Occipital lobe (tissue), 2 donors: ENCODE data around the gene GPATCH2L. TPM values are rescaled to one million over a fixed set of nuclear protein-coding genes. Genes with fewer than 3 reads are reported as not detected.

ENCODE experiments used
- DNase-seq: peaks from one replicate; lab custom pipeline; 2025; lab: John Stamatoyannopoulos, UW
- total RNA-seq: library from RNA; depleted of rRNA; stranded (reverse); fragments of >200 nt; gene quantifications from one replicate; pipeline ENCODE4 v1.2.3, GENCODE V29; 2014

GPATCH2L gene
- total RNA-seq, 1 donor from 2014 or later = 112 TPM

DNA sequence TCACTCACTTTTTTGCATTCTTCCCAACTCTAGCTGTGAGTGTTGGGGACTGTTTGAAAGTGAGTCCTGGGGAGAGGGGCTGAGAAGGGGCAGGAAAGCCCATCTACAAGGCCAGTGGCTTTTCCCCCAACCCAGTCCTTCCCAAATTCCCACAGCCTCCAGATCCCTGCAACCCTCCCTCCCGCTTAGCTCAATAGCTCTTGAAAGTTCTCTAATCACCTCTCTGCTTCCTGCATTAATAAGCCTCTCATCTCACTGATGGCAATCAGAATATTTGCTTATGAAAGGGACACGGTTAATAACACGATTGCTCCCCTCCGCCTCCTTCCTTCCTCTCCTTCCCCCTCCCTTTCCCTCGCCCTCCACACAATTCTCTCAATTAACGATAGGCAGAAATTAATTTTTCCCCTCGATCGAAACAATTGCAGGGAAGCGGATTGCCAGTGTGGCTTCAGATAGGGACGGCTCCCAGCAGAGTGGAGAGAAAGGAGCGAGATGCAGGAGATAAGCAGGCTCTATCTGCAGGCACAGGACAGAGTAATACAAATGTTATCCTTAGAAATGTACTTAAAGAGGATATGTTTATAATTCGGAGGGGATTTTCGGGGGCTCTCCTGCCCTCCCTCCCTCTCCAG is 15.1 kb upstream of the GPATCH2L start:
- DNase-seq = no peak

DNA sequence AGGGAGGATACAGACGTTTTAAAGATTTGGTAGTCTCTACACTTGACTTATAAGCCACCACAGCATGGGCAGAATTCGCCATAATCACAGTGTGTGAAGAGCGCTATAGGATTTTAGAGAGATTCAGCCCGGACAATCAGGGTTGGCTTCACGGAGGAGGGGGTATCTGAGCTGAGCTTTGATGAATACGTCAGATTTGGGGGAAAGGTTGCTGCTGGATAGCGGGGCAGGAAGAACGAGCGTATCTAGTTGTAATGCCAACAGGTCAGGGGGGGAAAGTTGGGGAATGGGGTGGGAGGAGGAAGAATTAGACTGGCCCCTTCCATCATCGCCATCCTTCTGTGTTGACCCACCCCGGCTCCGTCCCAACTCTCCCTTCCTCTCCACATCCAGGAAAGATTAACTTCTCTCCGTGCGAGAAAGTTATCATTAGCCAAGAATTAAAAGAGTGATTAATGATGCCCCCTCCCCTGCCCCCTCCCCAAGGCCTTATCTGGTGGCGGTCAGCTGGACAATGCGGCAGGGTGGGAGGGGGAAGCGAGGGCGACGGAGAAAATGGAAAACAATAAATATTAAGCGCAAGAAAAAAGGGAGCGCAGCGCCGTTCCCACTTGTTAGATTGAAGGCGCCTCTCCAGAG is 13.5 kb upstream of the GPATCH2L start:
- no peak for DNase-seq

DNA sequence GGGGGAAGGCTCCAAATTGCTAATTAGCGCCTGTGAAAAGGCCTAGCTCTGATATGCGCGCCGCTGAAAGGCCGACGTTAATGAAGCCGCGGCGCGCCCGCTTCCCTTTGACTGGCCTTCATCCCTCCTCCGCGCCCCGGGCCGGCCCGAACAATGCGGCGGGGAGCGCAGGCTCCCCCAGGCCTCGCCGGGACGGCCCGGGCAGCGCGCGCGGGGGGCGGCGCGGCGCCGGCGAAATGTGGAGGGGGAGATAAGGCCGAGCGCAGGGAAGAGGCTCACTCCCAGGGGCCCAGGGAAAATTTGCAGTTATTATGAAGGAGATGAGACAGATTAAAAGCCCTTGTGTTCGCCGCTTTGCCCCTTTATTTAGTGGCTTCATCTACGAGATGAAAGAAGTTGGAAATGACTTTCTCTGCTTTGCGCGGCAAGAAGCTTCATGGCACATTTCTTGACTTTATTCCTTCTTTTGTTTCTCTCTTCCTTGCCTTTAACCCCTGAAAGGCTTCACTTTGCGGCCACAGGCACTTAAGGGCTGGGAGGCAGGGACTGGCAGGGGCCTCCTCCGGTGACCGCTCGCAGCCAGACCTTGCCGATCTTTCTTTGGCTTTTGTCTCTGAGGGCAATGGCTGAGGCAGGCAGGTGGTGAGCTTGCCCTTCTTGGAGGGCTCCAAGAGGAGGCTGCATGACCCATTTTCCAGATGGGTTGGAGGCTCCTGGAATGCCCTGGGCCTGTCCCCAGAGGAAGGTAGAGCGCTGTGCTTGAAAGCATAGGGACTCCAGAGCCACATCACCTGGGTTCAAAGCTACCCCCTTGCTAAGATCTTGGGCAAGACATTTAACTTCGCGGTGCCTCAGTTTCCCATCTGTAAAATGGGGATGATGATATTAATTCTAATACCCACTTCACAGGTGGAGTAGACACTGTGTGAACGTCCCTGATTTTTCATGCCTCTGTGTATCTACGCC is 12.7 kb upstream of the GPATCH2L start:
- DNase-seq = no peak

DNA sequence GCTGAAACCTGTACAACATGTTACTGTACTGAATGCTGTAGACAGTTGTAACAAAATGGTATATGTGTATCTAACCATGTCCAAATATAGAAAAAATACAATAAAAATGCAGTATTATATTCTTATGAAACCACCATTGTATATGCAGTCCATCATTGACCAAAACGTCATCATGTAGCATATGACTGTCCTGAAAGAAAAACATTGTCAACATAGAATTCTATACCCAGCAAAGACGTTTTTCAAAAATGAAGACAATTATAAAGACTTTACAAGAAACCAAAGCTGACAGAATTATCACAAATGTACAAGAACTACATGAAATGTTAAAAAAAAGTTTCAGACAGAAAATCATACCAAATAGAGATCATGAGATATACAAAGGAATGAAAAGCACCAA is 8.1 kb upstream of the GPATCH2L start:
- no peak for DNase-seq

DNA sequence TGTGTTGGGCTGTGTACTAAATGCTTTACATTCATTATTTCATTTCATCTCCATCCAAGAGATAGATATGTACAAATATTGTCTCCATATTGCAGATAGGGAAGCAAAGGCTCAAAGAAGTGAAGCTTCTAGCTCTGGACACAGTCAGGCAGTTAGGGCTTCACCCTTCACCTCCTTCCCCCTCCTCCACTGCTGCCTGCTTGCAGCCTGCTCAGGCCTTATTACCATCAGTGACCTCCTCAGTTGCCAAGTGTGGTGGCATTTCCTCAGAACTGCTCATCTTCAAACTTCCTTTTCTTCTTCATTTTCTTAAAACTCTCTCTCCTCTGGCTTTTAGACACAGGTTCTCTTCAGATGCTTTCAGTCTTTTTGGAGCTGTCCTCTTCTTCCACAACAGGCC is 4.7 kb upstream of the GPATCH2L start:
- DNase-seq = no peak

DNA sequence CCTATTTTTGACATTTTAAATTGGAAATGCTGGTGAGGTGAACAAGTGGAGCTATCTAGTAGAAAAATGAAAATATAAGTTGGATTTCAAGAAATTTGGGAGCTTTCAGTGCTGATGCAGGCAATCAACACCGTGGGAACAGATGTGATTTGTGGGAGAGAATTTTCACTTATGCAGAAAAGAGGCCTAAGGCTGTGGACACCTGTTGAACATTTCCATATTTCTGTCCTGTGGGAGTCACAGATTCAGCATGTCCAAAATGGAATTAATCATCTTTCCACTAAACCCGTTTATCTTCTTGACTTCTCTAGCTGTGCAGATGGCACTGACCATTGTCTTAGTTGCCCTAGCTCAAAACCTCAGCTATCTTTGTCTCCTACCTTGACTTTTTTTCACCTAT is 2.5 kb upstream of the GPATCH2L start:
- no peak for DNase-seq

DNA sequence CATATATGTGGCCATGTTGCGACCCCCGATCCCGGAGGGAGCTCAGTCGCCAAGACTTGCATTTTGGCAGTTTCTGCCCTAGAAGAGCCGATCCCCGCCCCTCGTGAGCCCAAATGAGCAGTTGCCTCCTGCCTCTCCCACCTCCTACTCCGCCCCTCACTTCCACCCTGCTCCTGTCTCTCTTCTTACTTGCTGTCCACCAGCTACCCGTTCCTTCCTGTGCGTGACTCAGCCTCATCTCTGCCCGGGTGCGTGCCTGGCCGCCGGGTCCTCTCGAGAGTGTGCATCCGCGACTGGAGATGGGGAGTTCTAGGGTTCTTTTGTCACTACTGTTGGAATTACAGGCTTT is 585 bp downstream of the GPATCH2L start:
- peak; percentile 40 for DNase-seq

DNA sequence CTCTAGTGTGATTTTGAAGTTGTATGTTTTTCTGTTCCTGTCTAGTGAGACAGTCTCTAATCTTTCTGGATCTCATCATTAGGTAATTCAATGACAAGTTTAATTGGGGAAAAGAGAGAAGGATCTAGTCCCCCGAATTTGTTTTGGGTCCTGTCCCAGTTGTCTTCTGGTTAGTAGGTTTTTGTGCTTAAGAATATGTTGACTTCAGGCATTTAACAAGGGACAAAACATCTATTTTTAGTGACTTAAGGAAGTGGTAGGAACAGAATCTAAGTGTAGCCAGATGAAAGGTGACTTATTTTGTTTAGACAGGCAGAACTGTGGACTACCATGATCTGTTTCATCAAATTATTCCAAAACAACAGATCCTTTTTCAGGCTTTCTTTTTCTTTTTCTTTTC is 2.2 kb downstream of the GPATCH2L start:
- no peak for DNase-seq

DNA sequence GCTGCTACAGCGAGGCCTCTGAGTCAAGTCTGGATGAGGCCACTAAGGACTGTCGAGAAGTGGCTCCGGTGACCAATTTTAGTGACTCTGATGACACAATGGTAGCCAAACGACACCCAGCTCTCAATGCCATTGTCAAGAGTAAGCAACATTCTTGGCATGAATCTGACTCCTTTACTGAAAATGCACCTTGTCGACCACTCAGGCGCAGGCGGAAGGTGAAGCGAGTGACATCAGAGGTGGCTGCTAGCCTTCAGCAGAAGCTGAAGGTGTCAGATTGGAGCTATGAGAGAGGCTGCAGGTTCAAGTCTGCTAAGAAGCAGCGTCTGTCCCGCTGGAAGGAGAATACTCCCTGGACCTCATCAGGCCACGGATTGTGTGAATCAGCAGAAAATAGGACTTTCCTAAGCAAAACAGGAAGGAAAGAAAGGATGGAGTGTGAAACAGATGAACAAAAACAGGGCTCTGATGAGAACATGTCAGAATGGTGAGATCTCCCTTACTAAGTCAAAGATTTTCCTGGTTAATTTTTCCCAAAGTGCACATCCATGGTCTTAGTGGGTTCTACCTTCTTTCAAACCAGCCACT is 2.9 kb downstream of the GPATCH2L start:
- DNase-seq = no peak

DNA sequence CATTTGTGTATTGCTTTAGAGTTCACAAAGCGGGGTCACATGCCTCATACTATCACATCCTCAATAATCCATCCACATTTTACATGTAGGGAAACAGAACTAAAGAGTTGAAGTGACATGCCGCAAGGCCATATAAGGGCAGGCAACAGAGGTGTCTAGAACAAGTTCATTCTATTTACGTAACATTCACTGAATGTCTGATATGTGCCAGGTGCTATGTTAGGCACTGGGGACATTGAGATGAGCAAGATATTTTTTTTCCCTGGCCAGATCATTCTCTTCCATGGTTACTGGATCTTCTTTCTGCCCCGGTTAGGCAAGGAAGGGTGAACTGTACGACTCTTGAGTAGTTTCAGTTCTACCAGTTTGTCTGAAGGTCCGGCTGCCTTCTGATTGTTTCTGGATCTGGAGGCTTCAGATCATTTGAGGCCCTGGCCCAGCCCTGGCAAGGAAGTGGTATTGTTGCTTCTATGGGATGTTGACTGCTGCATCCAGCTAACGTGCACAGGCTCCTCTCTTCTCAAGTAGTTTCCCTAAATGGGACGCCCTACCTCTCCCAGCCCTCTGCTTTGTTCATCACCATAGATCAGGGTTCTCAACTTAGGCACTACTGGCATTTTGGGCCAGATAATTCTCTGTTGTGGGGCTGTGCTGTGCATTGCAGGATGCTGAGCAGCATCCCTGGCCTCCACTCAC is 12.1 kb downstream of the GPATCH2L start:
- DNase-seq = no peak

DNA sequence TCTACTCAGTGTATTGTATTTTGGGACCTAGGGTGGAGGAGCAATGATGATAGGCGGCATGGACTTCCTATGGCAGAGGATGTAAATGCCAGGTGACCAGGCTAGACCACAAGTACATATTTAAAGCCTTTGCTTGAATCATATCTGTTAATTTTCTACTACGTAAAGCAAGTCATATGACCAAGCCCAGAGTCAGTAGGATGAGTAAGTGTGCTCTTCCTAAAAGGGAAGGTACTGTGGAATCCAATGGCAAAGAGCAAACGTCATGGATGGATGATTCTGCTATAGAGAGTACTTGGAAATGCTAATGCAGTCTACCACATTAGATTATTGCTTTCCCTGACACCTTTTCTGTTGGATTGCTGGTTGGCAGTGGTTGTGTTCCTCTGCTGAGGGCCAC is 16.8 kb downstream of the GPATCH2L start:
- DNase-seq = no peak

DNA sequence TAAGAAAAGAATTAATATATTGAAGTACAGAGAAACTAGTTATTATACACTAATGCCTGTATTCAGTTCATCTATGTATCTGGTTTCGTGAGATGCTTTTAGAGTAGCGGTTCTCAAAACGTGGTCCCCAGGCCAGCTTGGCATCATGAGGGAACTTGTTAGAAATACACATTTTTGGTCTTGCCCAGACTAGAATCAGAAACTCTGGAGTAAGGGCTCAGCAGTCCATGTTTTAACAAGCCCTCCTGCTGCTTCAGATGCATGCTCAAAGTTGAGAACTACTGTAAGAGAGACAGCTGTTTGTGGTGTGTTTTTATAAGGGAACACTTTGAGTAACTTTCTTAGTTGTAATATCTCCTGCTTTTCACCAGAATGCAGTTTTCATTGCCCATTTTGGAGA is 18.1 kb downstream of the GPATCH2L start:
- no peak for DNase-seq

DNA sequence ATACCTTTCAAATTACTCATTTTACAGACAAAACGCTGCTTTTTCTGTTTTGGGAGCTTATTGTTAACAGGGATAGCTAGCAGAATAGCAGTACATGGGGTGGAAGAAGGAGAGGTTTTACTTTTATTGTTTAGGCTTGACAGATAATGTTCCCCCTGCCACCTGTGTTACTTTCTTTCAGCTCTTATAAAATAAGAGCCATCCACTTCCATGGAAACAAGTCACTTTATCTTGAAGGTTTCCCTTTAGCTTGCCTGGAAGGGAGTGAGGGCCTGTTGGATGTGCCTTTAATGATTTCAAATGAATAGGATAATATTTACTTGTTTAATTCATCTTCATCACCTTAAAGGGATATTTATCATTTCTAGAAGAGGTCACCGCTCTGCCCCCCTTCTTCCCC is 23.3 kb downstream of the GPATCH2L start:
- no peak for DNase-seq

DNA sequence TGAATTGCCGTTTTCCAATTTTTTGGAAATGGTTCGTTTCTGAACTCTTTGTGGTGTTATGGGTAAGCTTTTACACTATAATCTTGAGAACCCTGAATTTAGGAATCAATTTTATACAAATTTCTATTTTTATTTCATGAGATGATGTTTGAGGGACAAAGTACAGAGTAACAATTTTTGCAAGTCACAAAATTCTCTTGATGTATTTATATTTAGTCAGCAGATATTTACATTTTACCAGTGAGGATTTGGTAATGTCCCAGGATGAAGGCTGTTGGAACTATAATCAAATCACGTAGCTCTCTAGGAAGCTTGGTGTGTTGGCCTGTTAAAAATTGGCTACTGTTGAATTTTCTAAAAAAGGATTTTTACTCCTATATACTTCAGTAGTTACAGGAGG is 24.2 kb downstream of the GPATCH2L start:
- no peak for DNase-seq

DNA sequence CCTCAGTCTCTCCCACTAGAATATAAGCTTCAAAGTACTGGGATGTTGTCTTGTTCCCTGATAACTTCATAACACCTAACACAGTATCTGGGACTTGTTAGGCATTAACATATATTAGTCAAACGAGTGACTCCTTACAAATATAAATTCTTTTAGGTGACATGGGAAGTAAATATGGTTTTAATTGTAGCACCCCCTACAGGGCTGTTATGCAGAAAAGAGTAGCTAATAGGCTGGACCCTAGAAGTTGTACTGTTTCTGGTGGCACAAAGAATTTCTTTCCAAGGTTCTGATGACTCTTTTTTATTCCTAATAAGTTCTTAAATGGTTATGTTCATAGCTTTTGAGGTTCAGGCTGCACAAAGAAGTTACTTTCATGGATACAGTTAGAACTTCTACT is 29.8 kb downstream of the GPATCH2L start:
- no peak for DNase-seq

DNA sequence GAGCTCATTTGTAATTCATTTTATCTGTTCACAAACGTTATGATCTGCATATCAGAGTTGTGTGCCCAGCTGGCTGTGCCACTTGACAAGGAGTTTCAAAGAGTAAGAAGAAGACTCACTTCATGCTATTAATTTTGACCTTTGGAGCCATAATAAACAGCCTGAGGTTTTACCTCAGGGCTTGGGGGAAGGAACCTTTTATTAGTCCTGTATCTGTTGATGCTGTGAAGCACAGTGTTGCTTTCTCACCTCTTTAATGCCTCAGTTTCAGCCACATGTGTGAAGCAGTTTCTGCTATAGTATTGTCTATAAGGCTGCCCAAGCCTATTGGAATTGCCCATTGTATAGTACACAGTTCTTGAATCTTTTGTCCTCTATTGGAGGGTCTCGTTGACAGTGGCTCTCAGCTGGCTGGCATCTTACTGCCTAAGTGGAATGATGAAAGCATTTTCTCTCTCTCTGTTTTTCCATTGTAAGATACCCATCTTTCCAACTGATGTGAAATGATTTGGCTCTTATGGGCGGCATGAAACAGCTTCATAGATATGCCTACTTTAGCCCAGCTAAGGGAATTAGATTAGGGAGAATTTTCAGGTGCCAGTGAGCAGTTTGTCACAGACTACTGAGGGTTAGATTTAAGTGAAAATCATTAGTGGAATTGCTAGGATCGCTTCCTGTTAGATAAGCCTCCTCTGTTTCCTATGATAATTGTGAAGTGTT is 34.7 kb downstream of the GPATCH2L start:
- DNase-seq = no peak

DNA sequence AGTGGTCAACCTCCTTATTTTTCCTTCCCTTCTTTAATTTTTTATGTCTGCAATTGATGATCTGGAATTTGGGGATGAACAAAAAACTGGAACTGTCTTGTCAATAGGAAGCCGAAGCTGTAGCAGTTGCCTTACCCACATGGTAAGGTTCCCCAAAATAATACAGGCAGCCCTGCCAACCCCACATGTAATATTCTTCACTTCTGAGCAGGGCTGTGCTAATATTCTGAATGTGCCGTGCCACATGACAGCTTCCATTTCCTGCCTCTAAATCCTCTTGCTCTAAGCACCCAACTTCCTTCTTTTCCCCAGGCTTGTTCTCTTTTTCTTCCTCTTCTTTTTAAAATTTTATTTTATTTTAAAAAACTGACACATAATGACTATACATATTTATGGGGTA is 39.6 kb downstream of the GPATCH2L start:
- DNase-seq = no peak

DNA sequence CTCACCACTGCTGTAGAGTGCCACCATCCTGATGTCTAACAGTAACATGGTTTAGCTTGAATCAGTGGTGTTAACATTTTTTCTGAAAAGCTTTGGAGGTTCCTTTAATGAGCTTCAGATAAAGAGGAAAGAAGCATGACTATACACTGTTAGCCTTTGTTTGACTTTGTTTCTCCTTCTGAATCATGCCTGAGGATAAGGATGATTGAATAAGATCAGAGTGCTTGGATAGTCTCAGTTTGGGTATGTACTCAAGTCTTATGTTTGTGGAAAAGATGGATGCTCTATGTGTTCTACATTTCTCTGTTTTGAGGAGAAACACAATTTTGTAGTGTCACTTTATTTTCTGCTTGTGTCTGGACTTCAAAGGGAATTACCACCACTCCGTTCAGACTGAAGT is 42.0 kb downstream of the GPATCH2L start:
- no peak for DNase-seq

DNA sequence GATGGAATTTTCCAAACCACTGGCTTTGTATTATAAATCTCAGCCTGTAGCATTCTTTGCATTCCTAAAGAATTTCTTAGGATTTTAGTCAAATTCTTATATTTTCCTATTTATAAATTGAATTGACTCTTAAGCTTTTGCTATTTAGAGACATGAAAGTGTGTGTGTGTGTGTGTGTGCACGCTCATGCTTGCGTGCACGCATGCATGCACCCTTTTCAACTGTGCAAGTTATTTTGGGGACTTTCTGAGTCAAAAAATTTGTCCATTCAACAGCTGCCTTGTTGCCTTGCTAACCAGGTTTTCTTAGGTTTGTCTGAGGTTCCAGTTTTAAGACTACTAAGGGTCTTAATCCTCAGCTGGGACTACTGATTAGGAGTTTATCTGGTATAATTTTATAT is 42.6 kb downstream of the GPATCH2L start:
- DNase-seq = no peak

DNA sequence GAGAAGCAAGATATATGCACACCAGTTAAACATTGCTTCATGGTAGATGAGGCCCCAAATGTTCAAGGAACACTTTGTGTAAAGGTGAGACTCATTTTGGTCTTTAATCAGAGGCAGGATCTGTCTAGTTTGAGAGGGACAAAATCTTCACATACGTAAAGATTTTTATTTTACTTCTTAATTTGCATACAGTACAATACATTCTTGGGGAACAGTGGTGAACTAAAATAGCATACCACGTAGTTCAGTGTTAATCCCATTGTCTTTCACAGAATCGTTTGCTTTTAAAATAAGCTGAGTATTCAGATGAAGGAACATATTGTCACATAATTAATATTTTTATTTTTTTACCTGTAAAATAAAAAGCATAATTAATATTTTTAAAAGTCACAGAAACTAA is 43.3 kb downstream of the GPATCH2L start:
- no peak for DNase-seq
